OCI-LY3 (cell line): ENCODE measurements around the gene LCN2.

Source experiments
- H2AFZ ChIP-seq: fragments of 200-600, 300-600 bp; shearing (Covaris generic); 2 replicates; pipeline ENCODE4 v1.6.0; 2014; ENCODE audit warnings: antibody characterized with exemption, low read depth, low read length
- H3K27ac ChIP-seq: fragments of 200-600, 300-600 bp; sonication (generic); 2 replicates; pipeline ENCODE4 v1.5.1; 2014; ENCODE audit warnings: mild to moderate bottlenecking, low read length, moderate library complexity, mixed read lengths
- H3K27me3 ChIP-seq: fragments of 200-600, 300-600 bp; sonication (generic); 2 replicates; pipeline ENCODE4 v1.6.1; 2014; ENCODE audit warnings: low read depth, low read length, mixed read lengths
- H3K36me3 ChIP-seq: fragments of 200-600, 300-600 bp; sonication (generic); replicated peaks from 2 replicates; pipeline ENCODE3; 2014; ENCODE audit warnings: low read depth, low read length, mixed read lengths
- H3K4me1 ChIP-seq: fragments of 300-600, 200-600 bp; sonication (generic); 2 replicates; pipeline ENCODE4 v1.6.1; 2014; ENCODE audit warnings: low read length, mixed read lengths
- H3K4me2 ChIP-seq: fragments of 200-600, 300-600 bp; sonication (generic); 2 replicates; pipeline ENCODE4 v1.6.1; 2014; ENCODE audit warnings: low read length, mixed read lengths
- H3K4me3 ChIP-seq: fragments of 300-600, 200-600 bp; sonication (generic); 2 replicates; pipeline ENCODE4 v1.5.1; 2014; ENCODE audit warnings: antibody characterized with exemption, mild to moderate bottlenecking, low read length, moderate library complexity
- H3K79me2 ChIP-seq: fragments of 300-600, 200-600 bp; shearing (Covaris generic); 2 replicates; pipeline ENCODE4 v1.6.1; 2014; ENCODE audit warnings: mild to moderate bottlenecking, low read length, mixed read lengths
- H3K9ac ChIP-seq: fragments of 300-600, 200-600 bp; shearing (Covaris generic); 2 replicates; pipeline ENCODE4 v1.6.0; 2014; ENCODE audit warnings: mild to moderate bottlenecking, low read length, moderate library complexity
- H3K9me3 ChIP-seq: fragments of 200-600, 300-600 bp; shearing (Covaris generic); 2 replicates; pipeline ENCODE4 v1.6.1; 2014; ENCODE audit warnings: low read length, mixed read lengths; ENCODE audit not compliant: insufficient read depth
- H4K20me1 ChIP-seq: fragments of 200-600, 300-600 bp; sonication (generic); 2 replicates; pipeline ENCODE4 v1.6.1; 2016; ENCODE audit warnings: low read length, mixed read lengths; ENCODE audit not compliant: insufficient read depth
- EZH2phosphoT487 ChIP-seq: fragments of 200-600 bp; shearing (Covaris generic); IDR thresholded peaks from 2 replicates; pipeline ENCODE4 v1.6.1; 2018; ENCODE audit warnings: antibody characterized with exemption, mixed run types, low read depth
- TF ChIP-seq, protein P1 (sequence below): fragments of 200-600, 300-600 bp; sonication (generic); IDR thresholded peaks from 2 replicates; pipeline ENCODE4 v1.5.1; 2014; ENCODE audit warnings: antibody characterized with exemption, low read length, low read depth

LCN2 gene

DNA sequence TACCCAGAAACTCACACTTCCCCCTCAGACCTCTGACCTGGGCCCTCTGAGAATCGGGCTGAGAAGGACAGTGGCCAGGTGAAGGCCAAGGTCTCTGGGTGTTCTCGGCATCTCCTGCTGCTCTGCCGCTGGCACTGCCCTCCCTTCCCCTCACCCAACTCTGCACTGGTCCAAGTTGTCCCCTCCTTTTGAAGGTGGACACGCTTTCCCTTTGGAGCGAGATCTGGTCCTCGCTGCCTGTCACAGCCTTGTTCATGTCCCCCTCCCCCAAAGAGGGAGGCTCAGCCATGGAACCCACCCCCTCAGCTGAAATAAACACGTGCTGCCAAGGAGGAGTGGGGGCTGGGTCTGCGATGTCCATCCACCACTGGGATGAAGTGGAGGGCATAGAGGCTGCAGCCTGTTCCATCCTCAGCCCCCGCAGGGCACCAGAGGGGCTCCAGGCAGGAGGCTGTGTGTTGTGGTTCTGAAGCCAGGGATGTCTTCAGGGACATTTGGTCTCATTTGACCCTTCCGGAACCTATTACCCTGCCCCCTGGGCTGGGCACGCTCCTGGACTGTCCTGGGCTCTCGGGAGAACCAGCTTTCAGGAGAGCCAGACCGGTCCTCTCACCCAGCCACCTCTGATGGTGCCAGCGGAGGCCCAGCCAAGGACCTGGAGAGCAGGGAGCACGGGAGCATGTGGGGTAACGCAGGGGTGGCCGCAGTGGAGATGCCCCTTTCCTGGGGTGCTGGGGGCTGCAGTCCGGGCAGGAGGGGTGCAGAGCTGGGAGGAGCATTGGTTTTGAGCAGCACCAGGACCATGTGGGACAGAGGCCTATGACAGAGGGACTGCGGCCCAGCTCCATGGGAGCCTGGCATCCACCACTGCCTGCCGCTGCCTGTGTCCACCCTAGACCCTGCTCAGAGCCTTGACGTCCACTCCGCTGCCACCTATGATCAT is 4.7 kb upstream of the LCN2 start:
- Histone ChIP-seq H3K4me1 (peaks cover 5% of the 10 kb centered on the region; the same call in 1 of the 2 replicates), H4K20me1 (no peaks in the 10 kb centered on the region), H3K4me3 (no peak overlapping the region), H3K9ac (no peak overlapping the region), H2AFZ (no peak overlapping the region), H3K9me3 (no peaks in the 10 kb centered on the region), H3K27me3 (no peaks in the 10 kb centered on the region), H3K4me2 (no peak overlapping the region), H3K36me3 (no peaks in the 10 kb centered on the region), H3K79me2 (no peaks in the 10 kb centered on the region), H3K27ac (no peak overlapping the region)
- no peak for TF ChIP-seq EZH2phosphoT487
- TF ChIP-seq, protein P1, sequence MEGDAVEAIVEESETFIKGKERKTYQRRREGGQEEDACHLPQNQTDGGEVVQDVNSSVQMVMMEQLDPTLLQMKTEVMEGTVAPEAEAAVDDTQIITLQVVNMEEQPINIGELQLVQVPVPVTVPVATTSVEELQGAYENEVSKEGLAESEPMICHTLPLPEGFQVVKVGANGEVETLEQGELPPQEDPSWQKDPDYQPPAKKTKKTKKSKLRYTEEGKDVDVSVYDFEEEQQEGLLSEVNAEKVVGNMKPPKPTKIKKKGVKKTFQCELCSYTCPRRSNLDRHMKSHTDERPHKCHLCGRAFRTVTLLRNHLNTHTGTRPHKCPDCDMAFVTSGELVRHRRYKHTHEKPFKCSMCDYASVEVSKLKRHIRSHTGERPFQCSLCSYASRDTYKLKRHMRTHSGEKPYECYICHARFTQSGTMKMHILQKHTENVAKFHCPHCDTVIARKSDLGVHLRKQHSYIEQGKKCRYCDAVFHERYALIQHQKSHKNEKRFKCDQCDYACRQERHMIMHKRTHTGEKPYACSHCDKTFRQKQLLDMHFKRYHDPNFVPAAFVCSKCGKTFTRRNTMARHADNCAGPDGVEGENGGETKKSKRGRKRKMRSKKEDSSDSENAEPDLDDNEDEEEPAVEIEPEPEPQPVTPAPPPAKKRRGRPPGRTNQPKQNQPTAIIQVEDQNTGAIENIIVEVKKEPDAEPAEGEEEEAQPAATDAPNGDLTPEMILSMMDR, result no peak

DNA sequence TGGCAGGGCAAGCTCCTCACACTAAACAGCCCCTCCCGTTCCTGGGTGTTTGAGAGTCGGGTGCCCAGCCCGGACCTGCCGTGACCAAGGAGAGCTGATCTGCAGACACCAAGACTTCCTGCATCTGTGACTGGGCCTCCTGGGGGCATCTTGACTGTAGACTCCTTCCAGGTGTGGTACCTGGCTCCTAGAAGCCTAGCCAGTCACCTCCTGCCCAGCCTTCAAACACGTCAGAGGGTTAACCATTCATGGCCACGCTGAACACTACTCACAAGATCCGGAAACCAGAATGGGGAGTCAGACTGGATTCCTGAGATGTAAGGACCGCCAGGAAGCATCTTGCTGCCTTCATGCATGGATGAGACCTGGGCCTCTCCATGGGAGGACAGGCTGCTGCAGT is 3.7 kb upstream of the LCN2 start:
- H3K27ac ChIP-seq, result no peak overlapping the region
- no peaks in the 10 kb centered on the region for H3K9me3 ChIP-seq
- no peaks in the 10 kb centered on the region for H4K20me1 ChIP-seq
- TF ChIP-seq EZH2phosphoT487, result no peak
- TF ChIP-seq, protein P1, result no peak
- H3K36me3 ChIP-seq, result no peaks in the 10 kb centered on the region
- no peak overlapping the region for H3K4me3 ChIP-seq
- H3K79me2 ChIP-seq, result no peaks in the 10 kb centered on the region
- H3K9ac ChIP-seq, result no peak overlapping the region
- H3K27me3 ChIP-seq, result no peaks in the 10 kb centered on the region
- H3K4me1 ChIP-seq, result peaks cover 5% of the 10 kb centered on the region; the same call in 1 of the 2 replicates
- H3K4me2 ChIP-seq, result no peak overlapping the region
- H2AFZ ChIP-seq, result no peak overlapping the region

DNA sequence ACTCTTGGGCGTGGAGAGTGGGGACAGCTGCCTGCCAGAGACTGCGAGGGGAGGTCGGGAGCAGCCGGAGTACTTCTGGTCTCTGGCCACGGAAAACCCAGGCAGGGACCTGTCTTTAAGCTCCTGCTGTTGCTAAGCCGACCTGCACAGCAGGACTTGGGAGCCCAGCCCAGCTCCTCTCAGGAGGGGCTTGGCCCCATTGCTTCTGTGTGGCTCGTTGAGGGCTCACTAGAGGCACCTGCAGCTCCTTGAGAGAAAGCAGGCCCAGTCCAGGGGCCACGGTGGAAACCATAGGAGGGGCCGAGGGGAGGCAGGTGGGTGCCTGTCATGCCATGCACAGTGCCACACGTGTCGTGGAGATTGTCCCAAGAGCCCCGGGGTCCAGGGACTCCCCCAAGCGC is 3.3 kb upstream of the LCN2 start:
- H4K20me1 ChIP-seq, result no peaks in the 10 kb centered on the region
- peaks cover 5% of the 10 kb centered on the region; the same call in 1 of the 2 replicates for H3K4me1 ChIP-seq
- H3K27ac ChIP-seq, result no peak overlapping the region
- no peaks in the 10 kb centered on the region for H3K27me3 ChIP-seq
- no peak overlapping the region for H3K9ac ChIP-seq
- H3K9me3 ChIP-seq, result no peaks in the 10 kb centered on the region
- TF ChIP-seq, protein P1, result no peak
- no peak for TF ChIP-seq EZH2phosphoT487
- no peak overlapping the region for H3K4me2 ChIP-seq
- H3K4me3 ChIP-seq, result no peak overlapping the region
- no peaks in the 10 kb centered on the region for H3K79me2 ChIP-seq
- H2AFZ ChIP-seq, result no peak overlapping the region
- H3K36me3 ChIP-seq, result no peaks in the 10 kb centered on the region

DNA sequence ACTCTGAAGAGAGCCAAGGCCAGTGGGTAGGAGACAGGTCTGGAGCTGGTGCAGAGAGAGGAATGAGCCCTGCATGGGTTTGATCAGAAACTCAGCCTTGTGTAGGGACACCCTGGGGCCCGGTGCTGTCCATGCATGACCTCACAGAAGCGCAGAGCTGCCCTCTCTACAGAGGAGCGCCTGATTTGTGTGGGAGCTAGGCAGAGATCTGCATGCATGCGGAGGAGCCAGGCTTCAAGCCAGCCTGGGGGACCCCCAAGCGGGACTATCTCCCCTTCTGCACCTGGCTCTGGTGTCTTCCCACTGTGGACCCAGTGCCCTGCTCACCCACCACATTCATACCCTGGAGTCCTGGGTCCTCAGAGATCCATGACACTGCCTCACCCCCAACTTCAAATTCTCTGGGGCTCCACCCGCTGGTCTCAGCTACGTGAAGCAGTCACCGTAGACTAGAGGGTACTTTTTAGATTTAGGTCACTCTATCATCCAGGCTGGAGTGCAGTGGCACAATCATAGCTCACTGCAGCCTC is 2.6 kb upstream of the LCN2 start:
- H3K36me3 ChIP-seq, result no peaks in the 10 kb centered on the region
- H3K27me3 ChIP-seq, result no peaks in the 10 kb centered on the region
- H4K20me1 ChIP-seq, result no peaks in the 10 kb centered on the region
- no peak overlapping the region for H3K4me2 ChIP-seq
- H3K4me3 ChIP-seq, result no peak overlapping the region
- H3K4me1 ChIP-seq, result peaks cover 5% of the 10 kb centered on the region; the same call in 1 of the 2 replicates
- no peak overlapping the region for H3K9ac ChIP-seq
- TF ChIP-seq, protein P1, result no peak
- TF ChIP-seq EZH2phosphoT487, result no peak
- no peak overlapping the region for H3K27ac ChIP-seq
- no peaks in the 10 kb centered on the region for H3K79me2 ChIP-seq
- H3K9me3 ChIP-seq, result no peaks in the 10 kb centered on the region
- H2AFZ ChIP-seq, result no peak overlapping the region
